Stimulated activated CD8-positive, alpha-beta memory T cell treated with anti-CD3 and anti-CD28 coated beads, Interleukin-7, amount 100 ng/mL, for 1 hour (primary cell): ENCODE data around the gene FZD2.
"Not testable (repeated sequence)": the region's sequence is repeated elsewhere in the genome, so short reads cannot be mapped to it uniquely, and the experiment has no call there.

Experiments
- DNase-seq, 2 donors: peaks; one replicate each; pipeline ENCODE4 v3.0.0-alpha.2; 2020; ENCODE audit warnings: low read depth in 2 of 2

FZD2 gene

DNA sequence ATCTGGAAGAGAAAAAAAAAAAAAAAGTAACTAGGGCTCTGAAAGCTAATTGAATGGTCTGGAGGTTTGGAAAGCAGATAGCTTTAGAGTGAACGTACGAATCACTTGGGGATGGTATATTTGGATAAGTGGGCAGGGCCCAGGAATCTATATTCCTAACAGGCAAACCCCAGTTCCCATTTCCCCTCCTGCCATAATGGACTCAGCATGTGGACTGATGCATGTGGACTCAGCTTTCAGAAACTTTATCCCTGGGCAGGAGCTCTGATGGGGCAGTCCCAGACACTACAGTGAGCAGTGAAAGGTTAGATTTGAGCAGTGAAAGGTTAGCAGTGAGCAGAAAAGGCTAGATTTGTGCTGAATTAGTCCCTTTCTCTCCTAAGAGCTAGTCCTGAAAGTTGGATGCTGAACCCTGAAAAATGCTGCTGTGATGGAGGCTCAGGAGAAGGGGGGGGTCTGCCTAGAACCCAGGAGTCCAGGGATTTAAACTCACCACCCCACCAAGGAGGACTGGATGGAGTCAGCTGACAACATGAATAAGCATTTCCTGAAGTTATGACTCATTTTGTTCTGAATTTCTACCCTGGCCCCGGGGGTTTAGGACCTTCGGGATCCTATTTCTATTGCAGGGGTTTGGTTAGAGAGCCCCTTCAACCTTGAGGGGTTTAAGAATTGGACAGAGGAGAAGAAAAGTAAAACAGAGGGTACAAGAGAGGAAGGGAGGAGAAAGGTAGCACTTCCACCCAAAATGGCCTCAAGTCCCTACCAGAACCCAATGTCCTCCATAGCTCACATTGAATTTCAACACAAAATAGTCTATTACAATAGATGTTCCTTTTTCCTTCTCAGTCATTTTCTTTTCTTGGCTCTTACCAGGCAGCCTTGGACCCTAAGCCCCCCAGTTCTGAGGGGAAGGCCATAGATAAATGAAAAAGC is 10.3 kb upstream of the FZD2 start:
- DNase-seq = no peak

DNA sequence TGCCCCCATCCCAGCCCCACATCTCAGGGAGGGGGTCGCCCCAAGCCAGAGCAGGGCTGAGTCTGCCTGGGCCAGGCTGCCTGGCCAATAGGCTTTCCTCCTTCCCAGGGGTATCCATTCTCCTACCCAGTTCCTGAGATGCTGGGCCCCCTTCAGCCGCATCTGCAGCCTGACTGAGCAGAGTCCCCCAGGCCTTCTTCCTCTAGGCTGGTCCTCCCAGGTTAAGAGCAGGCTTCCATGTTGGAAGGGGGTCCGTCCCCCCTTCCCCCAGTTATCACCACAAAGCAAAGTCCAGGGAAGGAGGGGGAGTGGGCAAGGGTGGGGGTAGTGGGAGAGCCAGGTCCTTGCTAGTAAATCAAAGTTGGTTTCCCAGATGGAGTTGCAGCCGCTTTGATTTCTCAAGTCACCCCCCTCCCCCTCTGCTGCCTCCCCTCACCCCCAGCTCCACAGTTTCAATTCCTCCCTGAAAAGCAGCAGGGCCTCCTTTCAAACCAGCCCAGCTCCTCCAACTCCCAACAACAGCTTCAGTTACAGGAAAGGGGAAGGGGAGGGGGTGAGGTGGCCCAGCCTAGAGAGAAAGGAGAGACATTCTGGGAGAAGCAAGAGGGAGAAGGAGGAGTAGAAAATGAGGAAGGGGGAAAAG is 9.5 kb upstream of the FZD2 start:
- no peak for DNase-seq

DNA sequence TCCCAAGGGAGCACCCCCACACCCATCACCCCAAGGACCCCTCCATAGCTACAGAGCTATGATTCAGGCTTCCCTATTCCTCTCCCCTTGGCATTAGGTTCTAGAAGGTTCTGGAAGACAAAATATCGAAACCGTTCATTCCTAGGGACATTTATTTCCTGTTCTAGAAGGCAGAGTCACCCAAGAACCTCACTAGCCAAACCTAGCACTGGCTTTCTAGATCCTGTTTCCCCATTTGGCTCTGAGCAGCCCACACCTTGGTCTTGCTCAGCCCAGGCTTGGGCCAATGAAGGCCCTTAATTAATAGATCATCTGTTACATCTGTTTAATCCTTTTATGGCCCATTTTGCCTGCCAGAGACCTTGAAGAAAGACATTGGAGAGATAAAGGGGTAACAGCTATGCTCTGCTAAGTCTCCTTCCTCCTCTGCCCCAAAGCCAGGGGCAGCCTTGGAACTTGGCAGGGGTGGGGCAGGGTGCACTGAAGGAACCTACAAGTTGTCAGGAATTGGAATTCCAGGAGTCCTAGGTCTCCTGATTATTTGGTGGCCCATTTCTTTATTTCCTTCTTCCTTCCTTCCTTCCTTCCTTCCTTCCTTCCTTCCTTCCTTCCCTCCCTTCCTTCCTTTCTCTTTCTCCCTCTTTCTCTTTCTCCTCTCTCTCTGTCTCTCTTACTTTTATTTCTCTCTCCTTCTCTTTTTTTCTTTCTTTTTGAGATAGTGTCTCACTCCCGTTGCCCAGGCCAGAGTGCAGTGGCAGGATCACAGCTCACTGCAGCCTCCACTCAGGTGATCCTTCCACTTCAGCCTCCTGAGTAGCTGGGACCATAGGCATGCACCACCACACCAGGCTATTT is 8.7 kb upstream of the FZD2 start:
- DNase-seq = no peak

DNA sequence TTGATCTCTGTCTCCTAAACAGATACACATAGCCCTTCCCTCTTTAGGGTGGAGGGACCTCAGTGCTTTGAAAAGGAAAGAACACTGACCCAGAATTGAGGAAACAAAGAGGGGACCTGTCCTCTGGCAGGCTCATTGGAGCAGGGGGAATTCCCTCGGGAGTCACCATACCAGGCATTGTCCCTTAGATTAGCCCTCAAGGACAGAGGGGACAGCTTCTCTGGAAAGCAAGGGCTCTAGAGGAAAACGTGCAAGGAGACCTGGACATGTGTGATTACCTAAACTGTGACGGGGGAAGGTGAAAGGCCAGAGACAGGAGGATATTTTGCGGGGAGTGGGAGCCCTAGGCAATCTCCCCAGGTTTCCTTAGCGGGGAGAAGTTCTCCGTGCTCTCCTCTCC is 7.6 kb upstream of the FZD2 start:
- no peak for DNase-seq

DNA sequence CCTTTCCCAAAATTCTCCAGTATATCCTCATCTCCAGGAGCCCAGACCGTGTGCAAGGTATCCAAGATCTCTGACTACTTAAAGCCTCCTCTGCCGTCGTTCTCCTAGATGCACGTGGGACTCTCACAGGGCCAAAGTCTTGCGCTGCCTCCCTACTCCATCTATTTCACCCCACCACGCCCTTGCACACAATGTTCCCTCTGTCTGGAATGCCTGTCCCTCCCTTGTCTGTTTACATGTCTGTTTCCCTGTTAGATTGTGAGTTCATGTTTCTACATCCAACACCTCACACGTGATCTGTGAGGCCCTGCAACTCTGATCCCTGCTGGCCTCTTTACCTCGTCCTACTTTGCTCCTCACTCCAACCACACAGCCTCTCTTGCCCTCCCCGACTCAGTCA is 4.9 kb upstream of the FZD2 start:
- DNase-seq = no peak

DNA sequence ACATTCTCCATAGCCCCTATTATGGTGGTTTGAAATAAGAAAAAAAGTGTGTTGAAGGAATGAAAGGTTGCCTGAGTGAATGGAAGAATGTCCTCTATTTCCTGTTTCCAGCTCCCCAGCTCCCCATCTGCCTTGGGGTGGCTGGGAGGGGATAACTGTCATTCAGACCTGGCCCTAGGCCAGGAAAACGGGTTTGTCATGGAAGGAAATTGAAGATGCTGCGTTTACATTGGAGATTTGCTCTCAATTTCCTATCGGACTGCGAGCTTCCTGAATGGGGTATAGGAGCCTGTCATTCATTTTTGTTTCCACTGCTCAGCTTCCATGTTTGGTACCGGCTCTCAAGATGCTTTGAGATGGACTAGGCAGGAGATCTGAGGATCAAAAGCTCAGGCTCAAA is 2.2 kb upstream of the FZD2 start:
- no peak for DNase-seq

DNA sequence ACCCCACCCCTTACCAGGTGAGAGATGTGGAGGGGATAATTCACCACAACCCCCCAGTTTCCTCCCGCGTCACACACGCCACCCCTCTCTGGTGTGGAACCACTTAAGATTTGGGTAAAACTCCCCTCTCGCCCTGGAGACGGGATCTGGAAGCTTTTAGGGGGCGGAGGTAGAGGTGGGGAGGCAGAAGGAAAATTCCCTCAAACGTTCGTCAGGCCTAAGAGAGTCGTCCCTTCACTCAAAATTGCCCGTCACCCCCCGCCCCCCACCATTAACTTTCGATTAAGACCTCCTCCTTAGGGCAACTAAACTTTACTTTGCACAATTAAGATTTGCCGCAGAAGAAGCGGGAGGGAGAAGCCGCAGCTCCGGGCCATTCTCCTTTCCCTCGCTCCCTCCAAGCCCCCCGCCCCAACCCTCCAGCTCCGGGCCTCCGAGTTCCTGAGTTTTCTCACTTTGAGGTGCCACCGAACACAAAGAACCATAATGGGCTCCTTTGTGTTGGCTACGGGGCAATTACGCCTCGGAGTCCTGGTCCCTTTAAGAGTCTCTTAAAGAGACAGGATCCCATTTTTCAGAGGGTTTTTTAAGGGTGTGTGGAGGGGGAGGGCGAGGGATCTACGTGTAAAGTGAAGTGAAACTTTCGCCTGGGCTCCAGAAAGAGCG is 985 bp upstream of the FZD2 start:
- no peak for DNase-seq

DNA sequence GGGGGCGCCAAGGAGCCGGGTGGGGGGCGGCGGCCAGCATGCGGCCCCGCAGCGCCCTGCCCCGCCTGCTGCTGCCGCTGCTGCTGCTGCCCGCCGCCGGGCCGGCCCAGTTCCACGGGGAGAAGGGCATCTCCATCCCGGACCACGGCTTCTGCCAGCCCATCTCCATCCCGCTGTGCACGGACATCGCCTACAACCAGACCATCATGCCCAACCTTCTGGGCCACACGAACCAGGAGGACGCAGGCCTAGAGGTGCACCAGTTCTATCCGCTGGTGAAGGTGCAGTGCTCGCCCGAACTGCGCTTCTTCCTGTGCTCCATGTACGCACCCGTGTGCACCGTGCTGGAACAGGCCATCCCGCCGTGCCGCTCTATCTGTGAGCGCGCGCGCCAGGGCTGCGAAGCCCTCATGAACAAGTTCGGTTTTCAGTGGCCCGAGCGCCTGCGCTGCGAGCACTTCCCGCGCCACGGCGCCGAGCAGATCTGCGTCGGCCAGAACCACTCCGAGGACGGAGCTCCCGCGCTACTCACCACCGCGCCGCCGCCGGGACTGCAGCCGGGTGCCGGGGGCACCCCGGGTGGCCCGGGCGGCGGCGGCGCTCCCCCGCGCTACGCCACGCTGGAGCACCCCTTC is 484 bp downstream of the FZD2 start:
- no peak for DNase-seq

DNA sequence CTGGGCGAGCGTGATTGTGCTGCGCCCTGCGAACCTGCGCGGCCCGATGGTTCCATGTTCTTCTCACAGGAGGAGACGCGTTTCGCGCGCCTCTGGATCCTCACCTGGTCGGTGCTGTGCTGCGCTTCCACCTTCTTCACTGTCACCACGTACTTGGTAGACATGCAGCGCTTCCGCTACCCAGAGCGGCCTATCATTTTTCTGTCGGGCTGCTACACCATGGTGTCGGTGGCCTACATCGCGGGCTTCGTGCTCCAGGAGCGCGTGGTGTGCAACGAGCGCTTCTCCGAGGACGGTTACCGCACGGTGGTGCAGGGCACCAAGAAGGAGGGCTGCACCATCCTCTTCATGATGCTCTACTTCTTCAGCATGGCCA is 1.0 kb downstream of the FZD2 start:
- DNase-seq = no peak

DNA sequence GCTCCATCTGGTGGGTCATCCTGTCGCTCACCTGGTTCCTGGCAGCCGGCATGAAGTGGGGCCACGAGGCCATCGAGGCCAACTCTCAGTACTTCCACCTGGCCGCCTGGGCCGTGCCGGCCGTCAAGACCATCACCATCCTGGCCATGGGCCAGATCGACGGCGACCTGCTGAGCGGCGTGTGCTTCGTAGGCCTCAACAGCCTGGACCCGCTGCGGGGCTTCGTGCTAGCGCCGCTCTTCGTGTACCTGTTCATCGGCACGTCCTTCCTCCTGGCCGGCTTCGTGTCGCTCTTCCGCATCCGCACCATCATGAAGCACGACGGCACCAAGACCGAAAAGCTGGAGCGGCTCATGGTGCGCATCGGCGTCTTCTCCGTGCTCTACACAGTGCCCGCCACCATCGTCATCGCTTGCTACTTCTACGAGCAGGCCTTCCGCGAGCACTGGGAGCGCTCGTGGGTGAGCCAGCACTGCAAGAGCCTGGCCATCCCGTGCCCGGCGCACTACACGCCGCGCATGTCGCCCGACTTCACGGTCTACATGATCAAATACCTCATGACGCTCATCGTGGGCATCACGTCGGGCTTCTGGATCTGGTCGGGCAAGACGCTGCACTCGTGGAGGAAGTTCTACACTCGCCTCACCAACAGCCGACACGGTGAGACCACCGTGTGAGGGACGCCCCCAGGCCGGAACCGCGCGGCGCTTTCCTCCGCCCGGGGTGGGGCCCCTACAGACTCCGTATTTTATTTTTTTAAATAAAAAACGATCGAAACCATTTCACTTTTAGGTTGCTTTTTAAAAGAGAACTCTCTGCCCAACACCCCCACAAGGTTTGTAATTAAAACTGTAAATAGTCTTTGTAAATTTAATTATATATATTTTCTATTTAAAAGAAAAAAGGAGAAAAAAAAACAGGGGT is 1.7 kb downstream of the FZD2 start:
- no peak for DNase-seq

DNA sequence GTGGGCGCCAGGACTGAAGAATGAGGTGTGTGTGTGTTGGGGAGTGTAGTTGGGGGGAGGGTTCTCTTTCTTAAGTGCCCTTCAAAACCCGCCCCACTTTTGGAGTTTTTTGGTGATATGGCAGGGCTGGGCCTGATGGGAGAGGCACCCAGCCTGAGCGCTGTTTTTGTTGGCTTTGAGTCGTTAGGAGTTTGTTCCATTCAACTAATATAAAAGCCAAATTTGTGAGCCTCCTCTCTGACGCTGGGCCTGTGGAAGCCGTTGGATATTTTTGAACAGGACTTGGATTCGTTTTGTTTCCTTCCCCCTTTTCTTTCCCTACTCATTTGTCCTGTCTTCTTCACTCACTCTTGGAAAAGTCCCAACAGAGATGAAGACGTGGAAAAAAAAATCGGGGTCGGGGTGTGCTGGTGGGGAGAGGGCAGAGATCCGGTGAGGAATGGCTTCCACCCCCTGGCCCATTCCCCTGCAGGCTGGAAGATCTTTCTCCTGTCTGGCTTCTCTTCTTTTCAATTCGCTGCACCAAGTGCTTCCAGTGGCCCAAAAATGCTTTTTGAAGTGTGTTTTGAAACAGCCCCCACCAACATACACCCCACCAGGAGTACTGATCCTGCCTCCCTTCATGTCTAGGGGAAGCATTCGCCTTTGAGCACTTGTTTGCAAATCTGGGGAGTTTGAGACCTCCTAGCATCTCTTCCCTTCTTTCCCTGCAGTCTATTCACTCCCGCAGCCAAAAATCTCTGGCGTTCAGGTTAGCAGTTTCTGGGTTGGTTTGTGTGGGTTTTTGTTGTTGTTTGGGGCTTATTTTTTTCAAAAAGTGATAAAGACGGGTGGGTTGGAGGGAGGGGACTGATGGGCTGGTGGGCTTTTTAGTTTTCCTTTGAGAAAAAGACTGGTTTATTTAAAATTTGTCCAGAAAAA is 2.6 kb downstream of the FZD2 start:
- no peak for DNase-seq

DNA sequence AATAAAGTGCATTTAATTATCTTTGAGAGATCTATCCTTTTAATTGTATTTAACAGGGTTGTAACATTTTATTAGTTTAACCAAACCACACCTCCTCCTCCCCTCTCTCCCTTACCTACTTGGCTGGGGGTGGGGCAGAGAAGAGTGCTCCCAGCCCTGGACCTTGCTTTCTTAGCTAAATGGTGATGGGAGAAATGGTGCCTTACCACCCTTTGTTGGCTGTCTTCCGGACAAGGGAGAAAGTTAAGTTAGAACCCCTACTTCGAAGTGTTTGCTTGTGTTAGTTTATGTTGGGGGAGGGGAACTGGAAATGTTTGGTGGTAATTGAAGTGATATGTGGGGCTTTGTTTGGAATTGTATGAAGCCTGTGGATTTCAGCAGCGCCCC is 3.9 kb downstream of the FZD2 start:
- DNase-seq = no peak

DNA sequence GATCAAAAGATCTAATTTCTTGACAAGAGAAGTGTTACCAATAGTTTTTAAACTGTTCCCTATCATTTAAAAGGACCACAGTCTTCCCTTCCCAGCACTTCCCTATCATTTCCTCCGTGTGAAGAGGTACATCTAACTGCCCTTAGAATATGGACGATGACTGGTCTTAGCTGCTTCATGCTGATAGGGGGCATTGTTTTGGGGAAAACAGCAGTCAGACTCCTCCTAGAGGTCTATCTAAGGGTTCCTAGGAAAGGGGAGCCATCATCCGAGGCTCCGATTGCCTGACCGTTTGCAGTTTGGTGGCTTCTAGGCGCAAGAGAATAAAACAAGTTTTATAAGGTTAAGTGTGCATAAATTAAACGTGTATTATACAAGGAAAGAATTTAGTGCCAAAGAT is 7.1 kb downstream of the FZD2 start:
- DNase-seq = no peak

DNA sequence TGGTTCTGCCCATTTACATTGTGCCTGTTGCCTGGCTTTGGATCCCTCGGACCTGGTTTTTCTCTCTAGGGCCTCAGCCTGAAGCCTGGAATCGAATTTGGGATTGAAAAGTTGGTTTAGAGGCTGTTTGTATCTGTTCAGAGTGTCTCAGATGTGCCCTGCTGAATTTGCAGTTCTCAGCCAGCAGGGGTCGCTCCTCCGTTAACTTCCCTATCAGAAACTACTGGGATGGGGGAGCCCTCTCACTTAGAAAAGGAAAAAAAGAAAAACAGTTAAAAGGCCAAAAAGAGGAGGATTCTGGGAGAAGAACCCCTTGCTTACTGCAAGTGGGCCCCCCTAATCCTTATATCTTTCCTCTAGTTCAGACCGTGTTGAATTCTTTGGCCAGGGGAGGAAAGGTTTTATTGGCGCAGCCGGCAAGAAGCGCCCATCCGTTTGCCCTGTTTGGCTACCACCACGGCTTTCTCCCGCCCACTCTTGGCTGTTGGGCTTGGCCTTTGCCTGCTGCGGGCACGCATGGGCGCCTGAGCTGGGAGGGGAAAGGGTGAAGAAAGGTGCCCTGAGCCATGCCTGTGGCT is 8.7 kb downstream of the FZD2 start:
- no peak for DNase-seq

DNA sequence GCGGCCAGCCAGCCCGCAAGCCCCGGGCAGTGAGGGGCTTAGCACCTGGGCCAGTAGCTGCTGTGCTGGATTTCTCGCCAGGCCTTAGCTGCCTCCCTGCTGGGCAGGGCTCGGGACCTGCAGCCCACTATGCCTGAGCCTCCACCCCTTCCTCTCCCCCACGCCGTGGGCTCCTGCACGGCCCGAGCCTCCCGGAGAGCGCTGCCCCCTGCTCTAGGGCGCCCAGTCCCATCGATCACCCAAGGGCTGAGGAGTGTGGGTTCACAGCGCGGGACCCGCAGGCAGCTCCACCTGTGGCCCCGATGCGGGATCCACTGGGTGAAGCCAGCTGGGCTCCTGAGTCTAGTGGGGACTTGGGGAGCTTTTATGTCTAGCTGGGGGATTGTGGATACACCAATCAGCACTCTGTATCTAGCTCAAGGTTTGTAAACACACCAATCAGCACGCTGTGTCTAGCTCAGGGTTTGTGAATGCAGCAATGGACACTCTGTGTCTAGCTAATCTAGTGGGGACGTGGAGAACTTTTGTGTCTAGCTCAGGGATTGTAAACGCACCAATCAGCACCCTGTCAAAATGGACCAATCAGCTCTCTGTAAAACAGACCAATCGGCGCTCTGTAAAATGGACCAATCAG is 11.1 kb downstream of the FZD2 start:
- not testable (repeated sequence) for DNase-seq

DNA sequence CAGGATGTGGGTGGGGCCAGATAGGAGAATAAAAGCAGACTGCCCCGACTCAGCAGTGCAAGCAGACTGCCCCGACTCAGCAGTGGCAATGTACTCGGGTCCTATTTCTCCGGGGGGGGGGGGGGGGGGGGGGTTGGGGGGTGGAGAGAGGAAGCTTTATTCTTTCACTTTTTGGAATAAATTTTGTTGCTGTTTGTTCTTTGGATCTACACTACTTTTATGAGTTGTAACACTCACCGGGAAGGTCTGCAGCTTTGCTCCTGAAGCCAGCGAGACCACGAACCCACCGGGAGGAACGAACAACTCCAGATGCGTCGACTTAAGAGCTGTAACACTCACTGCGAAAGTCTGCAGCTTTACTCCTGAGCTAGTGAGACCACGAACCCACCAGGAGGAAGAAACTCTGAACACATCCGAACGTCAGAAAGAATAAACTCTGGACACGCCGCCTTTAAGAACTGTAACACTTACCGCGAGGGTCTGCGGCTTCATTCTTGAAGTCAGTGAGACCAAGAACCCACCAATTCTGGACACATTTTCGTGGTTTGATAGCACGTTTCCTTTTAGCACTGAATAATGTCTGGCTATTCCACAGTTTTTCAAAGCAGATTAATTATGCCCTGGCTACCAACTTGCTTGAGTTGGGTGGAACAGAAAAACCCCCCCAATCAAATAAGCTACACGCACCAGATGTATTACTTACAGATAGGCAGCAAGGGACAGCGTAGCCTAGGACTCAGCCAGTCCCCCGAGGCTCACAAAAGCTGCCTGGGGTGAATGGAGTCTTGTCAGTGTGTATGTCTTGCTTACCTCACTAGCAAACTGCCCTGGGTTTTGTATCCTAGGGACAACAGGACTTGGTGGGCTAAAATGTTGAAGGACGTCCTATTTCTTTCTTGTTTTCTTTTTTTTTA is 11.9 kb downstream of the FZD2 start:
- DNase-seq = no peak

DNA sequence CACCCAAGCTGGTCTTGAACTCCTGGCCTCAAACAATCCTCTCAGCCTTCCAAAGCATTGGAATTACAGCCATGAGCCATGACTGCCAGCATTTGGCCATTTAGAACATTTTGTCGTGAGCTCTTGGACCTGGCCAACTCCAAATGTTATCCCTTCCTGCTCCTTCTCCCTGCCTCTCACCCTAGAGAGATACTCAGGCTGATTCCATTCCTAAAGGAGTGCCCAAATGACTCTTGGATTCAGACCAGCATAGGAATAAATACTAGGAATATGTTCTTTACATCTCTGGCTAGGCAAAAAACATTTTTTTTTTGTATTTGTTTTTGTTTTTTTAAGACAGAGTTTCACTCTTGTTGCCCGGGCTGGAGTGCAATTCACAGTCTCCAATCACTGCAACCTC is 15.5 kb downstream of the FZD2 start:
- no peak for DNase-seq
